HEK293 (cell line): ENCODE measurements around the gene ZNF280D.

Source experiments
- YY1 ChIP-seq: fragments of 450-650 bp; formaldehyde crosslinking; IDR thresholded peaks from 2 replicates; pipeline ENCODE4 v1.5.1; 2018; ENCODE audit warnings: missing biosample characterization, missing genetic modification characterization
- ZNF16 ChIP-seq: fragments of 450-650 bp; formaldehyde crosslinking; IDR thresholded peaks from 2 replicates; pipeline ENCODE4 v1.5.1; 2016; ENCODE audit warnings: low read depth, missing biosample characterization, missing genetic modification characterization
- ZNF561 ChIP-seq: fragments of 450-650 bp; IDR thresholded peaks from 2 replicates; pipeline ENCODE4 v1.5.1; 2018; ENCODE audit warnings: missing biosample characterization, missing genetic modification characterization, borderline replicate concordance
- ZNF670 ChIP-seq: fragments of 450-650 bp; formaldehyde crosslinking; IDR thresholded peaks from 2 replicates; pipeline ENCODE4 v1.5.1; 2016; ENCODE audit warnings: missing biosample characterization, missing genetic modification characterization, low read depth

GRCh38 chr15:56653787-56654186 lies 79.5 kb downstream of the ZNF280D start:
- TF ChIP-seq ZNF561 (tag by site-specific recombination) (no peak), ZNF670 (tag by site-specific recombination) (no peak), YY1 (tag by site-specific recombination) (no peak), ZNF16 (no peak)
